Measurements from ENCODE around the gene SERPINB2. TPM values are rescaled to one million over a fixed set of nuclear protein-coding genes. Genes with fewer than 3 reads are reported as not detected.
"Not testable (repeated sequence)": the region's sequence is repeated elsewhere in the genome, so short reads cannot be mapped to it uniquely, and the experiment has no call there.

SERPINB2 gene
- total RNA-seq, 1 experiment from 2014 or later = 39.2 TPM

DNA sequence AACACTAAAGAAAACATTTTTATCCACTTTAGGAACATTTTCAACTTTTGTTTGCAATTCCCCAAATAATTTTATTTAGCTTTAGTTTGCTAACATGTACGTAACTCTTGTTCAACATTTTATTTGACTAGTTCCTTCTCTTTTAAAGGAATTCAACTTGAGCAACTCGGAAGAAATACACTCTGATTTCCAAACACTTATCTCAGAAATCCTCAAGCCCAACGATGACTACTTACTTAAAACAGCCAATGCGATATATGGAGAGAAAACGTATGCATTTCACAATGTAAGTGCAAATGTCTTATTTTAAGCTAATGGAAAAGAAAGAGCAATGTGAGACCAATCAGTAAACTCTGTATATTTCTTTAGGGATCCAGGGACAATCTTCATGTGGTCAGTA is 30.3 kb downstream of the SERPINB2 start:
- DNase-seq = no peak
- BruUV-seq (replicated peaks) = no TSS peak
- no peaks in the 10 kb centered on the region for H3K27me3 Mint-ChIP-seq (ENCODE audit: unreplicated experiment)
- H3K9me3 Mint-ChIP-seq (ENCODE audit: low read depth, unreplicated experiment) = no peaks in the 10 kb centered on the region
- no peak overlapping the region for H3K4me3 Mint-ChIP-seq (ENCODE audit: low read depth, unreplicated experiment)
- H3K36me3 Mint-ChIP-seq (ENCODE audit: insufficient read depth, unreplicated experiment) = no peaks in the 10 kb centered on the region
- TF ChIP-seq, protein P1, sequence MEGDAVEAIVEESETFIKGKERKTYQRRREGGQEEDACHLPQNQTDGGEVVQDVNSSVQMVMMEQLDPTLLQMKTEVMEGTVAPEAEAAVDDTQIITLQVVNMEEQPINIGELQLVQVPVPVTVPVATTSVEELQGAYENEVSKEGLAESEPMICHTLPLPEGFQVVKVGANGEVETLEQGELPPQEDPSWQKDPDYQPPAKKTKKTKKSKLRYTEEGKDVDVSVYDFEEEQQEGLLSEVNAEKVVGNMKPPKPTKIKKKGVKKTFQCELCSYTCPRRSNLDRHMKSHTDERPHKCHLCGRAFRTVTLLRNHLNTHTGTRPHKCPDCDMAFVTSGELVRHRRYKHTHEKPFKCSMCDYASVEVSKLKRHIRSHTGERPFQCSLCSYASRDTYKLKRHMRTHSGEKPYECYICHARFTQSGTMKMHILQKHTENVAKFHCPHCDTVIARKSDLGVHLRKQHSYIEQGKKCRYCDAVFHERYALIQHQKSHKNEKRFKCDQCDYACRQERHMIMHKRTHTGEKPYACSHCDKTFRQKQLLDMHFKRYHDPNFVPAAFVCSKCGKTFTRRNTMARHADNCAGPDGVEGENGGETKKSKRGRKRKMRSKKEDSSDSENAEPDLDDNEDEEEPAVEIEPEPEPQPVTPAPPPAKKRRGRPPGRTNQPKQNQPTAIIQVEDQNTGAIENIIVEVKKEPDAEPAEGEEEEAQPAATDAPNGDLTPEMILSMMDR (IDR thresholded peaks at IDR 0.05; ENCODE audit: unreplicated experiment) = no peak
- no peak overlapping the region for H3K27ac Mint-ChIP-seq (ENCODE audit: unreplicated experiment)
- CTCF ChIA-PET = no interaction called here
- H3K4me1 Mint-ChIP-seq (ENCODE audit: low read depth, unreplicated experiment) = no peaks in the 10 kb centered on the region
- intact Hi-C loops (cut with micrococcal nuclease; ENCODE audit: unreplicated experiment) = no loop called here

GRCh38 chr18:63922049-63922448 is 34.5 kb downstream of the SERPINB2 start:
- Mint-ChIP-seq H3K9me3 (ENCODE audit: low read depth, unreplicated experiment) (no peaks in the 10 kb centered on the region), H3K27me3 (ENCODE audit: unreplicated experiment) (no peaks in the 10 kb centered on the region), H3K4me3 (ENCODE audit: low read depth, unreplicated experiment) (no peak overlapping the region), H3K4me1 (ENCODE audit: low read depth, unreplicated experiment) (no peaks in the 10 kb centered on the region), H3K27ac (ENCODE audit: unreplicated experiment) (no peak overlapping the region), H3K36me3 (ENCODE audit: insufficient read depth, unreplicated experiment) (no peaks in the 10 kb centered on the region)
- TF ChIP-seq, protein P1 (IDR thresholded peaks at IDR 0.05; ENCODE audit: unreplicated experiment) = no peak
- intact Hi-C loops (cut with micrococcal nuclease; ENCODE audit: unreplicated experiment) = no loop called here
- BruUV-seq (replicated peaks) = no TSS peak
- CTCF ChIA-PET = no interaction called here
- DNase-seq = no peak

DNA sequence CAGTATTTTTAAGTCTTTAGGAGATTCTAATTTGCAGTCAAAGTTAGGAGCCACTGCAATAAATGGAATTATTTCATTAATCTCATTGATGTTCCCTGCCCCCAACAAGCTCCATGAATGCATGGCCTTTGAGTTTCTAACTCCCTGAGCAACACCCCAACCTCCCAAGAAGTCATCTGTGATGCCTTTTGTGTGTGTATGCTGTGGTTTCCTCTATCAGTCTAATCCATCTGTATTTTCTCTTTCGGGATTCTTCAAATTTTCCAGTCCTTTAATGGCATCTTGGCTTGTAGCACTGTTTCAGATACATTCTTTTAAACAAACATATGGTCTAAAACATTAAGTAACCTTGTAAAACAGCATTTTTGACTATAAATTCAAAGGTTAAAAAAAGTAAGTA is 37.0 kb downstream of the SERPINB2 start:
- intact Hi-C loops (cut with micrococcal nuclease; ENCODE audit: unreplicated experiment) = no loop called here
- H3K27me3 Mint-ChIP-seq (ENCODE audit: unreplicated experiment) = no peaks in the 10 kb centered on the region
- no peak overlapping the region for H3K27ac Mint-ChIP-seq (ENCODE audit: unreplicated experiment)
- CTCF ChIA-PET = no interaction called here
- H3K4me1 Mint-ChIP-seq (ENCODE audit: low read depth, unreplicated experiment) = no peaks in the 10 kb centered on the region
- TF ChIP-seq, protein P1 (IDR thresholded peaks at IDR 0.05; ENCODE audit: unreplicated experiment) = no peak
- H3K9me3 Mint-ChIP-seq (ENCODE audit: low read depth, unreplicated experiment) = no peaks in the 10 kb centered on the region
- no peak for DNase-seq
- no peaks in the 10 kb centered on the region for H3K36me3 Mint-ChIP-seq (ENCODE audit: insufficient read depth, unreplicated experiment)
- no peak overlapping the region for H3K4me3 Mint-ChIP-seq (ENCODE audit: low read depth, unreplicated experiment)
- BruUV-seq (replicated peaks) = no TSS peak

DNA sequence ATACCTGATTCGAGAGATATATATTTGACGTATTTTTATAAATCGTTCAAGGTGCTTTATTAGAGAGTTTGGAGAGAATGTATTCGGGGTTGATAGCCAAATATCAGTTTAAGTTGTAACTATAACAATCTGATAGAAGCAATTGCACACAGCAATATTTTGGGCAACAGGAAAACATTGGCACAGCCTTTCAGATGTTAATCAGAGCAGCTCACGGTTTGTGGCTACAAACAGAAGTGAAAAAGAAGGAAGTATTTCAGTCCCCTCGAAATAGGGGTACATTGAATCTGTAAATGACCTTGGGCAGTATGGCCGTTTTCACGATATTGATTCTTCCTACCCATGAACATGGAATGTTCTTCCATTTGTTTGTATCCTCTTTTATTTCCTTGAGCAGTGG is 40.8 kb downstream of the SERPINB2 start:
- Mint-ChIP-seq H3K9me3 (ENCODE audit: low read depth, unreplicated experiment) (no peaks in the 10 kb centered on the region), H3K4me1 (ENCODE audit: low read depth, unreplicated experiment) (no peaks in the 10 kb centered on the region), H3K36me3 (ENCODE audit: insufficient read depth, unreplicated experiment) (no peaks in the 10 kb centered on the region), H3K27me3 (ENCODE audit: unreplicated experiment) (no peaks in the 10 kb centered on the region), H3K4me3 (ENCODE audit: low read depth, unreplicated experiment) (no peak overlapping the region), H3K27ac (ENCODE audit: unreplicated experiment) (no peak overlapping the region)
- TF ChIP-seq, protein P1 (IDR thresholded peaks at IDR 0.05; ENCODE audit: unreplicated experiment) = no peak
- BruUV-seq (replicated peaks) = no TSS peak
- no peak for DNase-seq
- CTCF ChIA-PET = no interaction called here
- intact Hi-C loops (cut with micrococcal nuclease; ENCODE audit: unreplicated experiment) = no loop called here

GRCh38 chr18:63929369-63929768 is 41.9 kb downstream of the SERPINB2 start:
- BruUV-seq (replicated peaks); H3K4me3 Mint-ChIP-seq (ENCODE audit: low read depth, unreplicated experiment); CTCF ChIA-PET; H3K36me3 Mint-ChIP-seq (ENCODE audit: insufficient read depth, unreplicated experiment); DNase-seq; H3K27me3 Mint-ChIP-seq (ENCODE audit: unreplicated experiment); intact Hi-C loops (cut with micrococcal nuclease; ENCODE audit: unreplicated experiment); H3K4me1 Mint-ChIP-seq (ENCODE audit: low read depth, unreplicated experiment); H3K9me3 Mint-ChIP-seq (ENCODE audit: low read depth, unreplicated experiment); H3K27ac Mint-ChIP-seq (ENCODE audit: unreplicated experiment): not testable (repeated sequence)

Measured in Calu3 (cell line).